ENCODE results near the gene ANKS6.

Gene ANKS6

DNA sequence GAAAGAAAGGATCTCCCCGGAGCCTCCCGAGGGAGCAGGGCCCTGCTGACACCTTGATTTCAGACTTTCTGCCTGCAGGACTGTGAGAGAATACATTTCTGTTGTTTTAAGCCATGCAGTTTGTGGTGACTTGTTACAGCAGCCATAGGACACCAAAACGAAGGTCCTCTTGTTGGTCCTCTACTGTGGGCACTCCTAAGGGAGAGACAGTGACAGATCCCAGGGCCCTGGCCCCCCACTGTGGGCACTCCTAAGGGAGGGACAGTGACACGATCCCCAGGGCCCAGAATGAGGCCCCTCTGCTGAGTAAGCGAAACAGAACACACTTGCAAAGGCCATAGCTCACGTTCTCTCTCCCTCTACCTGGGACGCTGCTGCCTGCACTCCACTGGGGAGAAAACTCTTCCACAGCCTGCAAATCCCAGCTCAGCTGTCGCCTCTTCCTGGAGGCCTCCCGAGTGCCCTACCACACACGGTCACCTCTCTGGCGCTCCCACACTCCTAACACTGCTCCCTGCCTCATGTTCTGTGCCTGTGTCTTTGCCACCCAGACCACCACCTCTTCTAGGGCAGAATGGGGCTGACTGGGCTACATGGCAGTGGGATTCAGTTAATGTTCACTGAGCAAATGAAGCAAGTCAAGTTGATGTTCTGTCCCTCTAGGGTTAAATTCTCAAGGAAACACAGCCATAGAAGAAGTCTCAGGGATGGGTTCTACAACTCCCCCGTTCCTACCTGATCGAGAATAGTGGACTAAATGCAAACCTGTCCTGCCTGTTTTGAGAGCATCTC lies 23.8 kb downstream of the ANKS6 start:
- no peak for DNase-seq (ENCODE audit: low read depth)

DNA sequence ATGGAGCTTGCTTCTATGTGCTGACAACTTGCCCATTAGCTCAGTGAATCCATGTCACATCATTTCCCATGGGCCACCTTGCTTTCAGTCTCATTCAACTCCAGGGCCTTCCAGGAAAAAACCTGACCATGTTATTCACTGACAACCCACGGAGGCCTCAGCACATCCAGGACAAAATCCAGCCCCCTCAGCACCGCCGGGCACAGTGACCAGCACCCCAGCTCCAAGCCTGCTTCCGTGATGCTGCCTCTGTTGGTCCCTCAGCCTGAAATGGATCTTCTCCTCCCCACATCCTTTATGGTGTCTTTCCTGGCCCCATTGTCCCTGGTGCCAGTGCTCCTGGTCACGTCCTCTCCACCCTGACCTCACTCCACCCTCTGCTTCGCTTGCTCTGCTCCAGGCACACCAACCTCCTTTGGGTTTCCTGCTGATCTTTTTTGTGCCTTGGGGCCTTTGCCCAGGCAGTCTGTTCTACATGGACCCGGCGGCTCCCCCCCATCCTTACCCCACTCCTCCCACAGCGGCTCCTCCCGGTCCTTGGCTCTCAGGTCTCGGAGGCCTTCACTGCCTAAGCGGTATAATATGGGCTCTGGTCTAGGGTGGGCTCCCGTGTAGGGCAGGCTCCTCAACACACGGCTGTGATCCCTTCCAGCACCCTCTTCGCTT lies 25.0 kb downstream of the ANKS6 start:
- no peak for DNase-seq (ENCODE audit: low read depth)

DNA sequence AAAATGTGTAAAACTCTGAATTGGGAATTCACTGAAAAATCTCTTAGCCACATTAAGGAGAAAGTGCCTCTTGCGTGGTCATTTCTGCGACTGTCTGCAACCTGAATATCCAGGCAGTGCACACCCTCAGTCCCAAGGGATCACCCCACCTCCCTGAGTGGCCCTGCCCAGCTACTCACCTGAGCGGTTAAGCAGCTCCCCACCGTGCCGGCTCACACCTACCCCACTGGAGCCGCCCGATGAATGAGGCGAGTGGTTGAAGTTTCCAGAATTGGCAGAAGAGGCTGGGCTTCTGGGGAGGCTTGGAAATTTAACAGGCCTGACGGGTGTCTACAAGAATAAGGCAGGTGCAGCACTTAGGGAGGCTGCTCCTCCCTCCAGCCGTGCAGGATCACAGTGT lies 25.6 kb downstream of the ANKS6 start:
- DNase-seq (ENCODE audit: low read depth): no peak

GRCh38 chr9:98768344-98768743 lies 28.0 kb downstream of the ANKS6 start:
- DNase-seq (ENCODE audit: low read depth): no peak

DNA sequence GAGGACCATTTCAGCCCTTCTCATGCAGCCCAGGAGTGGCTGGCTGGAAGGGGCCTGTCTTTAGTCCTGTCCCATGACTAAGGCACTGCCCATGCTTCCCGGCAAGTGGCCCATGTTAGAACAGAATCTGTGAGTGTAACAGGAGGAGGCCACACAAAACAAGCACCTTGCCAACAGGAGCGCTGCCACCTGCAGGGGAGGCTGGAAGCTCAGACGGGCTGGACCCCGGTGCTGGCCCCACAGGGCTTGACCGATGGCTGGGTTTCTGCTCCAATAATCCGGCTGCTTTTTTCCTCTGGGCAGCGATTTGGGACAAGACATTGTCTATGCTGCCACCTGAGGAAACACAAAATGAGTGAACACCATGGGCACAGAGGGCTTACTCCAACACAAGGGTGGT lies 28.4 kb downstream of the ANKS6 start:
- DNase-seq (ENCODE audit: low read depth): no peak

DNA sequence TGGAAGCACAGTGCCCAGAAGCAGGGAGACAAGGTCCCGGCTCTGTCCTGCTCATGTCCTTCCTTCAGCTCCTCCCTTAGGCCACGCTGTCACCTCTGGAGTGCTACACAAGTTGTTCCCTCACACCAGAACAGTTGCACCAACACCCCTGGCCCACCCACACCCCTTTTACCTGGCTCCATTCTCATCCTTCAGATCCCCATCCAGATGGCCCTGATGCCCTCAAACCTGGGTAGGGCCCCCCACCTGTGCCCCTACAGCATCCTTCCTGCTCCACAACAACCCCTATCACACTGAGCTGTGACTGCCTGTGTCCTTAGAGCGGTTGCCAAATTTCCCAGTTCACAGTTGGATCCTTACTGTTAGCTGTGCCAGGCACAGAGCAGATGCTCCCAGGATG lies 29.2 kb downstream of the ANKS6 start:
- DNase-seq (ENCODE audit: low read depth): no peak

GRCh38 chr9:98766586-98766985 lies 29.8 kb downstream of the ANKS6 start:
- DNase-seq (ENCODE audit: low read depth): no peak

DNA sequence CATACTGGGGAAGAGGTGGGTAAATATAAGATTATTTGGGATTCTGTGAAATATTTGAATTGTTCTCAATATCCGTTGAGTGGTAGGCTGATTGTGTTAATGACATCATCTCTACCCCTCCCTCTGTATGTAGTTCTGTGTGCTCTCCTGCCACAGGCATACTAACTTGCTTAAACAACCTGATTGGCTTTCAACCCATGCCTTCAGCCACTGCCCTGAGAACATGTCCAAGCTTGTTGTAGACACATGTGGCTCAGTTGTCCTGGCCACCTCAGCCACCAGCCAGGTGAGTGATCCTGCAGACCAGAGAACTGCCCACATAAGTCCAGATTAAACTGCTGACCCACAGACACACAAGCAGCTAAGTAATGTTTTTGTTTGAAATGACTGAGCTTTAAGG lies 31.1 kb downstream of the ANKS6 start:
- DNase-seq (ENCODE audit: low read depth): no peak

- DNase-seq (ENCODE audit: low read depth): no peak
These were observed 32.2 kb downstream of the ANKS6 start for GRCh38 chr9:98763986-98764745.

- no peak for DNase-seq (ENCODE audit: low read depth)
These were observed 36.1 kb downstream of the ANKS6 start for GRCh38 chr9:98760231-98760630.

GRCh38 chr9:98755006-98755618 lies 41.2 kb downstream of the ANKS6 start:
- no peak for DNase-seq (ENCODE audit: low read depth)

DNA sequence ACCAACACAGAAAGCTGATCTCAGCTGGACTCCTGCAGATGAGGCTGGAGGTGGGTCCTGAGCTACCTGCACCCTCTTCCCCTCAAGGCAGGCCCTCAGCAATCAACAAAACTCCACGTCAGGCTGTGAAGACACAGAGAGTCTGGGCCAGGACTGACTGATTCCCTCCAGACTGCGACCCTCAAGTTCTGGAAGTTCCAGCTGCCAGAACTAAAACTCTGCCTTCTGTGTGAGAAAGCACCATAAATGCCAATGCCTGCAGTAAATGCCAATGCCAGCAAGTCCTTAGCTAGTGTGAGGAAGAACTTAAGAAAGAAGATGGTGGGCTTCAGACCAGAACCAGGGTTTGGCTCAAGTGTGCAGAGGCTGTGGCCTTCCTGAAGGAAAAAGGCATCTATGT lies 45.1 kb downstream of the ANKS6 start:
- DNase-seq (ENCODE audit: low read depth): no peak

GRCh38 chr9:98750364-98751060 lies 45.8 kb downstream of the ANKS6 start:
- DNase-seq (ENCODE audit: low read depth): no peak

GRCh38 chr9:98747476-98747875 lies 48.9 kb downstream of the ANKS6 start:
- no peak for DNase-seq (ENCODE audit: low read depth)

GRCh38 chr9:98745470-98745869 lies 50.9 kb downstream of the ANKS6 start:
- DNase-seq (ENCODE audit: low read depth): no peak

- DNase-seq (ENCODE audit: low read depth): no peak
These were observed 52.3 kb downstream of the ANKS6 start for GRCh38 chr9:98743818-98744611.

DNA sequence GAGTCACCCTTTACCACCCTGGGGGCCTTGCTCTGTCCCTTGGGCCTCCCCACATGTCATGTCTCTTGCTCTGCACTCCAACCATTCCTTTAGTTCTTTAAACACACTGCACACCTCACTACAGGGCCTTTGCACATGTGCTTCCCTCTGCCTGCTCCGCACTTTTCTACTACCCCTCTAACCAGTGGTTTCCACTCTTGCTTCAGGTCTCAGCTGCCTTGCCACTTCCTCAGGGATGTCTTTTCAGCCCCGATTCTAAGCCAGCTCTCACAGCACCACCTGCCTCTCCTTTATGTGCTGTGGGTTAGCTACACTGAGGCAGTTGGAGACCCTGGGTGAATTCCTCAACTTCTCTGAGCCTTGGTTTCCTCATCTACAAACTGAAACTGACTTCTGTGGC lies 53.0 kb downstream of the ANKS6 start:
- no peak for DNase-seq (ENCODE audit: low read depth)

GRCh38 chr9:98742325-98743280 lies 53.8 kb downstream of the ANKS6 start:
- DNase-seq (ENCODE audit: low read depth): no peak

- DNase-seq (ENCODE audit: low read depth): no peak
These were observed 56.0 kb downstream of the ANKS6 start for GRCh38 chr9:98740226-98740881.
